Heart left ventricle (tissue), 16 donors: ENCODE data around the gene ZNF304. TPM values are rescaled to one million over a fixed set of nuclear protein-coding genes. Genes with fewer than 3 reads are reported as not detected.
"Not testable (repeated sequence)": the region's sequence is repeated elsewhere in the genome, so short reads cannot be mapped to it uniquely, and the experiment has no call there.

Experiments
- ATAC-seq, 4 donors: fragments of 200-7000 bp; cut with Tn5 transposase; one replicate each; pipeline ENCODE4 v1.9.1; 2020 to 2022; ENCODE audit warnings: moderate library complexity in 4 of 4, mild to moderate bottlenecking in 3 of 4, moderate number of reproducible peaks in 1 of 4
- DNase-seq, 5 donors: peaks; one replicate each; pipeline ENCODE4 v3.0.0-alpha.2; 2020
- H3K27ac ChIP-seq, 12 donors: fragments of 200-600 bp; sonication (generic) in 4 of 12; one replicate each; pipeline versions ENCODE4 v1.5.0 to v1.8.0; 2016 to 2022; ENCODE audit warnings: mild to moderate bottlenecking in 2 of 12
- H3K27me3 ChIP-seq, 9 donors: fragments of 200-600 bp; sonication (generic) in 2 of 9; one replicate each; pipeline versions ENCODE4 v1.5.1 to v1.8.0; 2016 to 2022; ENCODE audit warnings: mild to moderate bottlenecking in 3 of 9
- H3K36me3 ChIP-seq, 9 donors: fragments of 200-600 bp; sonication (generic) in 2 of 9; one replicate each; pipeline versions ENCODE4 v1.5.0 to v1.8.0; 2018 to 2022; ENCODE audit warnings: mild to moderate bottlenecking in 2 of 9
- H3K4me1 ChIP-seq, 12 donors: fragments of 200-600 bp; sonication (generic) in 4 of 12; one replicate each; pipeline versions ENCODE4 v1.5.0 to v1.8.0; 2016 to 2022; ENCODE audit warnings: mild to moderate bottlenecking in 3 of 12
- H3K4me3 ChIP-seq, 12 donors: fragments of 200-600 bp; sonication (generic) in 4 of 12; one replicate each; pipeline versions ENCODE4 v1.5.0 to v1.8.0; 2017 to 2022; ENCODE audit warnings: mild to moderate bottlenecking in 9 of 12, moderate library complexity in 4 of 12
- H3K9me3 ChIP-seq, 12 donors: fragments of 200-600 bp; sonication (generic) in 4 of 12; one replicate each; pipeline versions ENCODE4 v1.5.0 to v1.8.0; 2016 to 2022; ENCODE audit warnings: mild to moderate bottlenecking in 1 of 12
- POLR2A ChIP-seq, 2 donors: fragments of 450-650 bp; IDR thresholded peaks; one replicate each; pipeline ENCODE4 v1.6.1; 2017; ENCODE audit warnings: antibody characterized with exemption in 2 of 2, mild to moderate bottlenecking in 2 of 2, moderate library complexity in 2 of 2
- WGBS, 4 donors: extraction: QIAGEN DNeasy Blood & Tissue Kit in 2 of 4; methylation state at CpG; one replicate each; pipeline versions ENCODE4 v1.1.5 to v1.1.7; 2013 to 2018; 5-methylcytosine and 5-hydroxymethylcytosine counted together
- intact Hi-C, 10 donors: fragments of 100-400 bp; cut with DNase I; formaldehyde crosslinking; loops; one replicate each; pipeline versions ENCODE4 v1.11.1 to v1.14.2; 2022
- polyA plus RNA-seq, 2 donors: library from polyadenylated mRNA; stranded (reverse); fragments of 200-250 nt; gene quantifications; one replicate each; pipeline ENCODE4 v1.2.3, GENCODE V29; 2013
- total RNA-seq, 9 donors: library from RNA; depleted of rRNA in 2 of 9; stranded (reverse); fragments of >200 nt in 2 of 9; fragmentation: NEBNext Ultra II Directional in 3 of 9; extraction: Animal tissue kit (Norgen Biotek cat#: 25700) in 3 of 9; gene quantifications; one replicate each; pipeline versions ENCODE4 v1.1.0 to v1.2.4, GENCODE V29; 2016 to 2023
- TF ChIP-seq, protein P1 (sequence below), 12 donors: fragments of 200-600 bp; sonication (generic) in 4 of 12; IDR thresholded peaks; one replicate each; pipeline versions ENCODE4 v1.5.0 to v1.8.0; 2018 to 2022; ENCODE audit warnings: antibody characterized with exemption in 12 of 12, mild to moderate bottlenecking in 5 of 12
- donor health status: ischemic (EF 13 %, LVEDD 7.1; RV severe dilation, severe dysfunction).
- donor health status: healthy with polysubstance abuse.
- donor health status: DM: no; HTN: yes; CAD: no.
- donor health status: DM: no; HTN: no; CAD: no.
- donor health status: ischemic (EF 25% LVEDD 6.9; RV normal size, moderate dysfunction).
- donor health status: ischemic (EF 25% LVEDD 5.7; RV mildly dilated, moderate dysfunction).
- donor health status: healthy.
- donor health status: DM: yes; HTN: yes; CAD: no.
- donor health status: ischemic (EF 35%, LVEDD 5.7; RV mildly dilated, moderate dysfunction).
- donor health status: nonischemic (EF 11% LVEDD 7.7; RV severe dilation, severe dysfunction).
- donor health status: DM: yes; HTN: yes; CAD: no.
- donor health status: PGD.
- donor health status: ischemic (EF 29% LVEDD 5.4; RV normal size, mild dysfunction).
- donor health status: nonischemic (EF 23%, LVEDD 6.1; RV moderate dilation, normal function).

The ZNF304 gene
- total and polyA plus RNA-seq, 11 donors = 2.7 to 14.5 (median 8.9) TPM

- 83 to 95% (median 87%) methylated on average over 2 of the region's 2 CpGs for WGBS, 4 donors
- no peaks in the 10 kb centered on the region for H3K9me3 ChIP-seq
These were observed 15.7 kb downstream of the ZNF304 start for GRCh38 chr19:57366776-57367175.

DNA sequence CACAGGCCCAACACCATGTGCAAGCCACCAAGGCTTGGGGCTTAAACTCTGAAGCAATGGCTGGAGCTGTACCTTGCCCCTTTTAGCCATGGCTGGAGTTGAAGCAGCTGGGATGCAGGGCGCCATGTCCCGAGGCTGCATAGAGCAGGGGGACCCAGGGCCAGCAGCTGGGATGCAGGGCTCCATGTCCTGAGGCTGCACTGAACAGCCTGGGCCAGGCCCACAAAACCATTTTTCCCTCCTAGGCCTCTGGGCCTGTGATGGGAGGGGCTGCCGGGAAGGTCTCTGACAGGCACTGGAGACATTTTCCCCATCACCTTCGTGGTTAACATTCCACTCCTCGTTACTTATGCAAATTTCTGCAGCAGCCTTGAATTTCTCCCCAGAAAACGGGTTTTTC is 23.1 kb downstream of the ZNF304 start:
- Histone ChIP-seq H3K9me3 (peaks cover 0 to 60% (median 20%) of the 10 kb centered on the region in 12 donors), H3K4me1 (no peaks in the 10 kb centered on the region), H3K27ac (no peak overlapping the region), H3K27me3 (no peaks in the 10 kb centered on the region), H3K36me3 (peaks cover 7 to 81% (median 60%) of the 10 kb centered on the region in 9 donors), H3K4me3 (no peak overlapping the region)
- ATAC-seq (no peak), DNase-seq (no peak)
- TF ChIP-seq POLR2A (IDR thresholded peaks at IDR 0.05) = no peak
- TF ChIP-seq, protein P1, sequence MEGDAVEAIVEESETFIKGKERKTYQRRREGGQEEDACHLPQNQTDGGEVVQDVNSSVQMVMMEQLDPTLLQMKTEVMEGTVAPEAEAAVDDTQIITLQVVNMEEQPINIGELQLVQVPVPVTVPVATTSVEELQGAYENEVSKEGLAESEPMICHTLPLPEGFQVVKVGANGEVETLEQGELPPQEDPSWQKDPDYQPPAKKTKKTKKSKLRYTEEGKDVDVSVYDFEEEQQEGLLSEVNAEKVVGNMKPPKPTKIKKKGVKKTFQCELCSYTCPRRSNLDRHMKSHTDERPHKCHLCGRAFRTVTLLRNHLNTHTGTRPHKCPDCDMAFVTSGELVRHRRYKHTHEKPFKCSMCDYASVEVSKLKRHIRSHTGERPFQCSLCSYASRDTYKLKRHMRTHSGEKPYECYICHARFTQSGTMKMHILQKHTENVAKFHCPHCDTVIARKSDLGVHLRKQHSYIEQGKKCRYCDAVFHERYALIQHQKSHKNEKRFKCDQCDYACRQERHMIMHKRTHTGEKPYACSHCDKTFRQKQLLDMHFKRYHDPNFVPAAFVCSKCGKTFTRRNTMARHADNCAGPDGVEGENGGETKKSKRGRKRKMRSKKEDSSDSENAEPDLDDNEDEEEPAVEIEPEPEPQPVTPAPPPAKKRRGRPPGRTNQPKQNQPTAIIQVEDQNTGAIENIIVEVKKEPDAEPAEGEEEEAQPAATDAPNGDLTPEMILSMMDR (IDR thresholded peaks at IDR 0.05) = no peak
- intact Hi-C loops = no loop called here
- 96 to 99% (median 98%) methylated on average over 6 of the region's 6 CpGs for WGBS, 4 donors

More at GRCh38 chr19:57366776-57367175, 15.7 kb downstream of the ZNF304 start:
- ATAC-seq (no peak), DNase-seq (no peak)
- Histone ChIP-seq H3K4me3 (no peak overlapping the region), H3K4me1 (peaks cover 0 to 29% (median 17%) of the 10 kb centered on the region in 12 donors), H3K36me3 (peaks cover 0 to 28% (median 4%) of the 10 kb centered on the region in 9 donors), H3K27ac (no peak overlapping the region), H3K27me3 (no peaks in the 10 kb centered on the region)
- intact Hi-C loops = no loop called here
- TF ChIP-seq POLR2A (IDR thresholded peaks at IDR 0.05) = no peak
- TF ChIP-seq, protein P1 (IDR thresholded peaks at IDR 0.05) = no peak

DNA sequence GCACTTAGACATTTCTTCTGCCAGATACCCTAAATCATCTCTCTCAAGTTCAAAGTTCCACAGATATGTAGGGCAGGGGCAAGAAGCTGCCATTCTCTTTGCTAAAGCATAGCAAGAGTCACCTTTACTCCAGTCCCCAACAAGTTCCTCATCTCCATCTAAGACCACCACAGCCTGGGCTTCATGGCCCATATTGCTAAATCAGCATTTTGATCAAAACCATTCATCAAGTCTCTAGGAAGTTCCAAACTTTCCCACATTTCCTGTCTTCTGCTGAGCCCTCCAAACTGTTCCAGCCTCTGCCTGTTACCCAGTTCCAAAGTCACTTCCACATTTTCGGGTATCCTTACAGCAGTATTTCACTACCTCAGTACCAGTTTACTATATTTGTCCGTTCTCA is 23.6 kb downstream of the ZNF304 start:
- H3K4me1 ChIP-seq, ATAC-seq, H3K27ac ChIP-seq, intact Hi-C loops, H3K27me3 ChIP-seq, DNase-seq, H3K4me3 ChIP-seq: not testable (repeated sequence)
- H3K36me3 ChIP-seq = peaks cover 7 to 81% (median 60%) of the 10 kb centered on the region in 9 donors
- WGBS, 4 donors = 91 to 99% (median 97%) methylated on average over 2 of the region's 2 CpGs
- peaks cover 0 to 64% (median 20%) of the 10 kb centered on the region in 12 donors for H3K9me3 ChIP-seq

- 90 to 98% (median 95%) methylated on average over 6 of the region's 6 CpGs for WGBS, 4 donors
- Histone ChIP-seq H3K36me3 (peaks cover 7 to 77% (median 56%) of the 10 kb centered on the region in 9 donors), H3K4me1 (no peaks in the 10 kb centered on the region), H3K4me3 (no peak overlapping the region), H3K27me3 (no peaks in the 10 kb centered on the region), H3K27ac (no peak overlapping the region), H3K9me3 (peaks cover 0 to 79% (median 20%) of the 10 kb centered on the region in 12 donors)
- ATAC-seq = no peak
- intact Hi-C loops = no loop called here
- TF ChIP-seq, protein P1 (IDR thresholded peaks at IDR 0.05) = no peak
- TF ChIP-seq POLR2A (IDR thresholded peaks at IDR 0.05) = no peak
- DNase-seq = no peak
These were observed 25.1 kb downstream of the ZNF304 start for GRCh38 chr19:57376151-57376550.
